IMR-90 (cell line): Measurements from ENCODE around the gene HOXC6. TPM values are rescaled to one million over a fixed set of nuclear protein-coding genes. Genes with fewer than 3 reads are reported as not detected.

ENCODE experiments used
- ATAC-seq: fragments of 200-7000 bp; cut with Tn5 transposase; 2 replicates; pipeline ENCODE4 v1.9.1; 2020; ENCODE audit warnings: low read depth, mild to moderate bottlenecking, moderate library complexity
- BruUV-seq: library from RNA; stranded (reverse); fragments of 400-500 nt; replicated peaks from 2 replicates; lab custom pipeline; 2021; lab: Mats Ljungman, UMichigan
- CTCF ChIA-PET: fragments of 300-600 bp; formaldehyde crosslinking; extraction: SDS; loops from one replicate; lab custom pipeline; 2021; ENCODE audit warnings: antibody characterized with exemption; lab: Yijun Ruan, JAX
- POLR2A ChIA-PET: fragments of 300-600 bp; sonication (Branson Sonifier 250); formaldehyde crosslinking; loops from one replicate; lab custom pipeline; 2022; ENCODE audit warnings: antibody characterized with exemption; ENCODE audit not compliant: unreplicated experiment; lab: Charles Lee
- DNase-seq: peaks from one replicate; pipeline ENCODE4 v3.0.0; 2013
- H2AFZ ChIP-seq: replicated peaks from 2 replicates; pipeline ENCODE3; 2013; ENCODE audit warnings: low read length, mild to moderate bottlenecking; ENCODE audit not compliant: poor library complexity
- H2AK5ac ChIP-seq: 2 replicates; pipeline ENCODE4 v1.6.1; 2013; ENCODE audit warnings: low read depth, low read length, inconsistent platforms
- H2AK9ac ChIP-seq: replicated peaks from 2 replicates; pipeline ENCODE3; 2013; ENCODE audit warnings: mild to moderate bottlenecking, low read depth, low read length, moderate library complexity; ENCODE audit not compliant: poor library complexity
- H2BK120ac ChIP-seq: 2 replicates; pipeline ENCODE4 v1.6.1; 2013; ENCODE audit warnings: low read depth, low read length, inconsistent platforms
- H2BK15ac ChIP-seq: 3 replicates; pipeline ENCODE4 v1.6.1; 2013; ENCODE audit warnings: low read depth, low read length, inconsistent platforms
- H2BK20ac ChIP-seq: 2 replicates; pipeline ENCODE4 v1.6.1; 2013; ENCODE audit warnings: low read depth, mild to moderate bottlenecking, inconsistent platforms, low read length, moderate library complexity
- H2BK5ac ChIP-seq: 2 replicates; pipeline ENCODE4 v1.6.1; 2013; ENCODE audit warnings: mild to moderate bottlenecking, low read depth, low read length, inconsistent platforms; ENCODE audit not compliant: poor library complexity, severe bottlenecking
- H3K14ac ChIP-seq: replicated peaks from 2 replicates; pipeline ENCODE4 v1.6.1; 2013; ENCODE audit warnings: low read depth, low read length, inconsistent platforms
- H3K18ac ChIP-seq: 2 replicates; pipeline ENCODE4 v1.6.1; 2013; ENCODE audit warnings: low read depth, low read length, control low read depth
- H3K23ac ChIP-seq: 2 replicates; pipeline ENCODE4 v1.6.1; 2013; ENCODE audit warnings: low read depth, low read length, inconsistent platforms
- H3K27ac ChIP-seq: 2 replicates; pipeline ENCODE4 v1.5.1; 2013; ENCODE audit warnings: mild to moderate bottlenecking, control low read depth, low read length; ENCODE audit not compliant: insufficient read depth
- H3K27me3 ChIP-seq: 2 replicates; pipeline ENCODE4 v1.6.1; 2013; ENCODE audit warnings: low read length; ENCODE audit not compliant: control insufficient read depth, insufficient read depth
- H3K36me3 ChIP-seq: 2 replicates; pipeline ENCODE4 v1.6.1; 2013; ENCODE audit warnings: low read length, mixed read lengths; ENCODE audit not compliant: control insufficient read depth, insufficient read depth
- H3K4ac ChIP-seq: 2 replicates; pipeline ENCODE4 v1.6.1; 2013; ENCODE audit warnings: low read depth, low read length, inconsistent platforms
- H3K4me1 ChIP-seq: 2 replicates; pipeline ENCODE4 v1.6.1; 2013; ENCODE audit warnings: low read length, mixed read lengths; ENCODE audit not compliant: control insufficient read depth, insufficient read depth
- H3K4me2 ChIP-seq: 2 replicates; pipeline ENCODE4 v1.6.1; 2013; ENCODE audit warnings: low read depth, mild to moderate bottlenecking, control low read depth, low read length, moderate library complexity
- H3K4me3 ChIP-seq: 2 replicates; pipeline ENCODE4 v1.5.1; 2013; ENCODE audit warnings: low read depth, mild to moderate bottlenecking, control low read depth, low read length, moderate library complexity; ENCODE audit not compliant: insufficient read depth
- H3K56ac ChIP-seq: 2 replicates; pipeline ENCODE4 v1.6.1; 2013; ENCODE audit warnings: low read length, inconsistent platforms; ENCODE audit not compliant: insufficient read depth; ENCODE audit errors: extremely low read depth
- H3K79me1 ChIP-seq, 2 experiments: 2 replicates each; pipeline ENCODE4 v1.6.1; 2013; ENCODE audit warnings: low read length in 2 of 2, inconsistent platforms in 1 of 2, low read depth in 1 of 2
- H3K9ac ChIP-seq: 2 replicates; pipeline ENCODE4 v1.6.1; 2013; ENCODE audit warnings: low read depth, low read length, control low read depth
- H3K9me1 ChIP-seq: 2 replicates; pipeline ENCODE4 v1.6.1; 2013; ENCODE audit warnings: low read length, inconsistent platforms; ENCODE audit not compliant: insufficient read depth
- H3K9me3 ChIP-seq: 2 replicates; pipeline ENCODE4 v1.6.1; 2013; ENCODE audit warnings: low read length; ENCODE audit not compliant: control insufficient read depth, insufficient read depth
- H4K20me1 ChIP-seq: 2 replicates; pipeline ENCODE4 v1.6.1; 2013; ENCODE audit warnings: low read length, inconsistent platforms; ENCODE audit not compliant: insufficient read depth
- H4K5ac ChIP-seq: 2 replicates; pipeline ENCODE4 v1.6.1; 2013; ENCODE audit warnings: mild to moderate bottlenecking, low read depth, low read length, control low read depth
- H4K8ac ChIP-seq, 2 experiments: 2 replicates each; pipeline ENCODE4 v1.6.1; 2013; ENCODE audit warnings: low read depth in 2 of 2, low read length in 2 of 2, control low read depth in 1 of 2, inconsistent platforms in 1 of 2
- H4K91ac ChIP-seq: 2 replicates; pipeline ENCODE4 v1.6.1; 2013; ENCODE audit warnings: low read depth, low read length, inconsistent platforms; ENCODE audit not compliant: insufficient read depth
- NFE2L2 ChIP-seq: fragments of 150-350 bp; IDR thresholded peaks from 2 replicates; pipeline ENCODE4 v1.6.1; 2016; ENCODE audit warnings: low read depth, mild to moderate bottlenecking, low read length
- WGBS, 2 experiments: methylation state at CpG; one replicate each; pipeline versions ENCODE4 v1.1.5 to v1.1.7; 2013; ENCODE audit warnings: missing lambda C conversion rate in 2 of 2; ENCODE audit not compliant: insufficient read length in 1 of 2; ENCODE audit errors: extremely low coverage in 2 of 2; 5-methylcytosine and 5-hydroxymethylcytosine counted together
- dilution Hi-C: fragments of 300-500 bp; cut with HindIII; formaldehyde crosslinking; loops from one replicate; pipeline ENCODE4 v1.14.3; 2018; ENCODE audit warnings: low sequenced_read_pairs; ENCODE audit not compliant: unreplicated experiment
- in situ Hi-C: fragments of 300-500 bp; cut with MboI; formaldehyde crosslinking; loops from 3 replicates; pipeline ENCODE4 v1.14.3; 2019; ENCODE audit warnings: low sequenced_read_pairs, inconsistent platforms, mixed read lengths
- intact Hi-C: fragments of 100-400 bp; cut with micrococcal nuclease; formaldehyde crosslinking; loops from 2 replicates; pipeline ENCODE4 v1.10.0; 2022
- polyA plus RNA-seq, 3 experiments: library from polyadenylated mRNA; depleted of rRNA; stranded (reverse); fragments of >200 nt; gene quantifications; 2 replicates each; pipeline ENCODE4 v1.2.3, GENCODE V29; 2012; ENCODE audit warnings: low replicate concordance in 1 of 3
- total RNA-seq: library from RNA; depleted of rRNA; stranded (reverse); fragments of >200 nt; gene quantifications from 2 replicates; pipeline ENCODE4 v1.2.3, GENCODE V29; 2012
- TF ChIP-seq, protein P1 (sequence below): conservative IDR thresholded peaks from 2 replicates; pipeline ENCODE4 v1.5.1; 2012; ENCODE audit warnings: mild to moderate bottlenecking, low read depth, low read length, improper control_type of control experiment

HOXC6 gene
- total and polyA plus RNA-seq, 2 of the 4 experiments (the other 2 are of a cell fraction): 1.1 TPM; not detected in 1

DNA sequence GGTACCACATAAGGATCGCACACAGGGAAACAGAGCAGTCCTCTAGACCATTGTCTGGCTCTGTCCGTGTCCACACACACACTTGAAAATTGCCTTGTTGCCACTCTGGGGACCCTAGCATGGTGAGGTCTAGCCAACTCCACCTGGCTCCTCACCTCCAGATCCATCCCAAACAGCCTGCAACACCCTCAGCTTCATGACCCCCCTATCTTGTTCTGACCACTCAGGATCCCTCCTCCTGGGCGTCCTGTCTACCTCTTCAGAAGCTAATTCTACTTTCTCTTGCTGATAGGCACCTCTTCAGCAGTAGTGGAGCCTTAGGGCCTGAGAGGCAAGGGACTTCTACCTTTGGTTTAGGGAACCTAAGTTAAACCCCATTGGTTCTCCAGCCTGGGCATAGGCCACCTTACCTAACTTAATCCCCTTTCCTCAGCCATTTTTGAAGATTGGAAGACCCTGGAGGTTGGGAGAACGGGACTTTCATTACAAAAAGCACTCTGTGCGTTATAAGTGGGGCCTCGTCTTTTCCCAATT, 3.9 kb downstream of the HOXC6 start:
- Histone ChIP-seq H2BK20ac (no peak overlapping the region), H2BK120ac (no peak overlapping the region), H3K27ac (no peak overlapping the region), H2BK5ac (no peak overlapping the region), H2AFZ (no peak overlapping the region), H3K56ac (no peak overlapping the region), H3K27me3 (peaks cover 81% of the 10 kb centered on the region), H4K20me1 (no peaks in the 10 kb centered on the region), H2AK5ac (no peak overlapping the region), H2BK15ac (no peak overlapping the region), H3K4me2 (no peak overlapping the region), H3K9ac (no peak overlapping the region), H4K91ac (no peak overlapping the region), H3K9me3 (peaks cover 11% of the 10 kb centered on the region), H3K23ac (no peak overlapping the region), H3K79me1 (no peaks in the 10 kb centered on the region), H3K18ac (no peak overlapping the region), H2AK9ac (no peak overlapping the region), H4K8ac (no peak overlapping the region), H3K9me1 (no peaks in the 10 kb centered on the region), H3K36me3 (no peaks in the 10 kb centered on the region), H4K5ac (no peak overlapping the region), H3K4ac (no peak overlapping the region), H3K4me1 (no peaks in the 10 kb centered on the region), H3K14ac (no peak overlapping the region), H3K4me3 (no peak overlapping the region)
- DNase-seq (no peak), ATAC-seq (no peak)
- BruUV-seq: no TSS peak
- TF ChIP-seq, protein P1, sequence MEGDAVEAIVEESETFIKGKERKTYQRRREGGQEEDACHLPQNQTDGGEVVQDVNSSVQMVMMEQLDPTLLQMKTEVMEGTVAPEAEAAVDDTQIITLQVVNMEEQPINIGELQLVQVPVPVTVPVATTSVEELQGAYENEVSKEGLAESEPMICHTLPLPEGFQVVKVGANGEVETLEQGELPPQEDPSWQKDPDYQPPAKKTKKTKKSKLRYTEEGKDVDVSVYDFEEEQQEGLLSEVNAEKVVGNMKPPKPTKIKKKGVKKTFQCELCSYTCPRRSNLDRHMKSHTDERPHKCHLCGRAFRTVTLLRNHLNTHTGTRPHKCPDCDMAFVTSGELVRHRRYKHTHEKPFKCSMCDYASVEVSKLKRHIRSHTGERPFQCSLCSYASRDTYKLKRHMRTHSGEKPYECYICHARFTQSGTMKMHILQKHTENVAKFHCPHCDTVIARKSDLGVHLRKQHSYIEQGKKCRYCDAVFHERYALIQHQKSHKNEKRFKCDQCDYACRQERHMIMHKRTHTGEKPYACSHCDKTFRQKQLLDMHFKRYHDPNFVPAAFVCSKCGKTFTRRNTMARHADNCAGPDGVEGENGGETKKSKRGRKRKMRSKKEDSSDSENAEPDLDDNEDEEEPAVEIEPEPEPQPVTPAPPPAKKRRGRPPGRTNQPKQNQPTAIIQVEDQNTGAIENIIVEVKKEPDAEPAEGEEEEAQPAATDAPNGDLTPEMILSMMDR: no peak
- TF ChIP-seq NFE2L2: no peak
- CTCF ChIA-PET: interaction anchor here (0.6 to 1.0 kb wide), 12 partner anchors 11 to 813 kb away, joined by 3 to 11 read pairs (median 4); partner anchors contain the start of gene SMUG1
- intact Hi-C loops (no loop called here), dilution Hi-C loops (no loop called here), in situ Hi-C loops (no loop called here)
- POLR2A ChIA-PET: no interaction called here
- WGBS, 2 experiments: 79% methylated on average over 2 of the region's 6 CpGs; no CpG with 5 or more reads in 1 of the 2 experiments
